Neural cell (in vitro differentiated cells): ENCODE results near the gene FRZB.

Experiments
- CTCF ChIP-seq: fragments of 450-650 bp; IDR thresholded peaks from 2 replicates; pipeline ENCODE4 v1.5.1; 2014; ENCODE audit warnings: antibody characterized with exemption, mild to moderate bottlenecking, moderate library complexity; ENCODE audit not compliant: poor library complexity, severe bottlenecking
- EZH2 ChIP-seq: fragments of 200-600, 300-800 bp; shearing (Covaris generic), sonication (generic); IDR thresholded peaks from 2 replicates; pipeline ENCODE4 v1.6.1; 2014; ENCODE audit warnings: antibody characterized with exemption, low read length, borderline replicate concordance, mild to moderate bottlenecking; ENCODE audit not compliant: insufficient read depth, poor library complexity, severe bottlenecking
- MXI1 ChIP-seq: fragments of 450-650 bp; conservative IDR thresholded peaks from 2 replicates; pipeline ENCODE4 v1.6.1; 2014; ENCODE audit warnings: antibody characterized with exemption, mild to moderate bottlenecking; ENCODE audit not compliant: poor library complexity, severe bottlenecking
- POLR2AphosphoS5 ChIP-seq: IDR thresholded peaks from 2 replicates; pipeline ENCODE4 v1.6.1; 2012
- RAD21 ChIP-seq: fragments of 450-650 bp; conservative IDR thresholded peaks from 2 replicates; pipeline ENCODE4 v1.6.1; 2014; ENCODE audit warnings: antibody characterized with exemption, mild to moderate bottlenecking, moderate library complexity

GRCh38 chr2:182807319-182807718, 59.1 kb downstream of the FRZB start:
- no peak for TF ChIP-seq EZH2
- TF ChIP-seq RAD21, result no peak
- TF ChIP-seq CTCF, result no peak
- no peak for TF ChIP-seq POLR2AphosphoS5
- TF ChIP-seq MXI1, result no peak
